Right lobe of liver (tissue), 4 donors: ENCODE measurements around the gene TGFBR3.

Source experiments
- POLR2A ChIP-seq: fragments of 450-650 bp; IDR thresholded peaks from one replicate; pipeline ENCODE4 v1.6.1; 2017; ENCODE audit warnings: antibody characterized with exemption, mild to moderate bottlenecking
- TF ChIP-seq, protein P1 (sequence below), 4 donors: fragments of 200-600 bp in 3 of 4; fragments of 450-650 bp in 1 of 4; IDR thresholded peaks; one replicate each; pipeline versions ENCODE4 v1.5.1 to v1.8.0; 2016 to 2022; ENCODE audit warnings: antibody characterized with exemption in 4 of 4, mild to moderate bottlenecking in 2 of 4
- donor health status: DM: no; HTN: no; CAD: no.
- donor health status: DM: no; HTN: no; CAD: no.
- donor health status: DM: no; HTN: yes; CAD: no.

GRCh38 chr1:91778964-91779363, 107.0 kb downstream of the TGFBR3 start:
- TF ChIP-seq, protein P1, sequence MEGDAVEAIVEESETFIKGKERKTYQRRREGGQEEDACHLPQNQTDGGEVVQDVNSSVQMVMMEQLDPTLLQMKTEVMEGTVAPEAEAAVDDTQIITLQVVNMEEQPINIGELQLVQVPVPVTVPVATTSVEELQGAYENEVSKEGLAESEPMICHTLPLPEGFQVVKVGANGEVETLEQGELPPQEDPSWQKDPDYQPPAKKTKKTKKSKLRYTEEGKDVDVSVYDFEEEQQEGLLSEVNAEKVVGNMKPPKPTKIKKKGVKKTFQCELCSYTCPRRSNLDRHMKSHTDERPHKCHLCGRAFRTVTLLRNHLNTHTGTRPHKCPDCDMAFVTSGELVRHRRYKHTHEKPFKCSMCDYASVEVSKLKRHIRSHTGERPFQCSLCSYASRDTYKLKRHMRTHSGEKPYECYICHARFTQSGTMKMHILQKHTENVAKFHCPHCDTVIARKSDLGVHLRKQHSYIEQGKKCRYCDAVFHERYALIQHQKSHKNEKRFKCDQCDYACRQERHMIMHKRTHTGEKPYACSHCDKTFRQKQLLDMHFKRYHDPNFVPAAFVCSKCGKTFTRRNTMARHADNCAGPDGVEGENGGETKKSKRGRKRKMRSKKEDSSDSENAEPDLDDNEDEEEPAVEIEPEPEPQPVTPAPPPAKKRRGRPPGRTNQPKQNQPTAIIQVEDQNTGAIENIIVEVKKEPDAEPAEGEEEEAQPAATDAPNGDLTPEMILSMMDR (IDR thresholded peaks at IDR 0.05), result no peak
- TF ChIP-seq POLR2A, result no peak
